Measurements from ENCODE around the gene NEK8.

DNA sequence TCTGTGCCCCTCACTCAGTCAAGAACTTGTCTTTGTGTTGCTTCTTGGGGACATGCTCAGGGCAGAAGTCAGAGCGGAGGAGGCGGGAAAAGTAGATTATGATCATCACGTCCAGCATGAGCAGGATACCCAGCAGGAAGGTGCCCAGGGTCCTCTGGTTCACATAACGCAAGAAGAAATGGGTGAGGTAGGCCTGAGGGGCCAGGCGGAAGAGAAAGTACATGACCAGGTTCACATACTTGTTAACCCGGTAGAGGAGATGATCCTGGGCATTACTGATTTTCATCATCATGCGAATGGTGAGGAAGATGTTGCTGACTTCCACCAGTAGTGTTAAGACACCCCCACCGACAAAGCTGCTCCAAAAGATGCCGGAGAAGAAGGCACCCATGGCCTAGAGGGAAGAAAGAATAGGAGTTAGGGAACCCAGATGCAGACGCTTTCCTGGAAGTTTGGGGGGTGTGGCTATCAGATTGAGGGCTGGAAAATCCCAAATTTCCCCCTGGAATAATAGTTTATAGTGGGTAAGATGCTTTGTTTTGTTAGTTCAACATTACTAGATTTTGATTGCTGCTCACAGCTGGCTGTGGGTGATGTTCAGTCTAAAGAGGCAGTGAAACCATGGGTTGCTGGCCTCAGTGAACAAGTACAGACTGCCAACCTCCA, 4.0 kb upstream of the NEK8 start:
- no peak for TF ChIP-seq POLR2A (IDR thresholded peaks at IDR 0.05)
- TF ChIP-seq, protein P1, sequence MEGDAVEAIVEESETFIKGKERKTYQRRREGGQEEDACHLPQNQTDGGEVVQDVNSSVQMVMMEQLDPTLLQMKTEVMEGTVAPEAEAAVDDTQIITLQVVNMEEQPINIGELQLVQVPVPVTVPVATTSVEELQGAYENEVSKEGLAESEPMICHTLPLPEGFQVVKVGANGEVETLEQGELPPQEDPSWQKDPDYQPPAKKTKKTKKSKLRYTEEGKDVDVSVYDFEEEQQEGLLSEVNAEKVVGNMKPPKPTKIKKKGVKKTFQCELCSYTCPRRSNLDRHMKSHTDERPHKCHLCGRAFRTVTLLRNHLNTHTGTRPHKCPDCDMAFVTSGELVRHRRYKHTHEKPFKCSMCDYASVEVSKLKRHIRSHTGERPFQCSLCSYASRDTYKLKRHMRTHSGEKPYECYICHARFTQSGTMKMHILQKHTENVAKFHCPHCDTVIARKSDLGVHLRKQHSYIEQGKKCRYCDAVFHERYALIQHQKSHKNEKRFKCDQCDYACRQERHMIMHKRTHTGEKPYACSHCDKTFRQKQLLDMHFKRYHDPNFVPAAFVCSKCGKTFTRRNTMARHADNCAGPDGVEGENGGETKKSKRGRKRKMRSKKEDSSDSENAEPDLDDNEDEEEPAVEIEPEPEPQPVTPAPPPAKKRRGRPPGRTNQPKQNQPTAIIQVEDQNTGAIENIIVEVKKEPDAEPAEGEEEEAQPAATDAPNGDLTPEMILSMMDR (IDR thresholded peaks at IDR 0.05), result no peak
